Kidney (tissue), 14 donors: Measurements from ENCODE around the gene KCNA10. TPM values are rescaled to one million over a fixed set of nuclear protein-coding genes. Genes with fewer than 3 reads are reported as not detected.

Experiments
- DNase-seq, 5 donors: peaks; one replicate each; pipeline ENCODE4 v3.0.0-alpha.2; 2013 to 2020
- FAIRE-seq: peaks from 2 replicates; lab custom pipeline; 2012; peaks lifted over from hg19 to GRCh38; lab: Jason Lieb, UNC
- H3K27ac ChIP-seq, 2 donors: one replicate each; pipeline ENCODE4 v1.7.0; 2013; ENCODE audit warnings: low read depth in 2 of 2, low read length in 2 of 2, inconsistent platforms in 1 of 2
- H3K27me3 ChIP-seq: one replicate; pipeline ENCODE4 v1.7.1; 2013; ENCODE audit warnings: low read length, inconsistent platforms; ENCODE audit not compliant: control insufficient read depth, insufficient read depth
- H3K36me3 ChIP-seq, 3 donors: one replicate each; pipeline versions ENCODE4 v1.7.0 to v1.7.1; 2013; ENCODE audit warnings: low read length in 3 of 3, control low read depth in 1 of 3, inconsistent platforms in 1 of 3; ENCODE audit not compliant: insufficient read depth in 3 of 3, control insufficient read depth in 2 of 3
- H3K4me1 ChIP-seq, 3 donors: one replicate each; pipeline versions ENCODE4 v1.7.0 to v1.7.1; 2013; ENCODE audit warnings: low read length in 3 of 3, inconsistent platforms in 1 of 3, low read depth in 1 of 3; ENCODE audit not compliant: control insufficient read depth in 2 of 3, insufficient read depth in 2 of 3
- H3K4me3 ChIP-seq, 3 donors: one replicate each; pipeline versions ENCODE4 v1.7.0 to v1.8.1; 2013; ENCODE audit warnings: low read length in 3 of 3, control low read depth in 1 of 3, inconsistent platforms in 1 of 3
- H3K9ac ChIP-seq, 3 donors: one replicate each; pipeline versions ENCODE4 v1.7.0 to v1.7.1; 2013; ENCODE audit warnings: low read length in 3 of 3, control low read depth in 1 of 3, inconsistent platforms in 1 of 3
- H3K9me3 ChIP-seq, 3 donors: one replicate each; pipeline versions ENCODE4 v1.7.0 to v1.7.1; 2013; ENCODE audit warnings: low read length in 3 of 3, control low read depth in 1 of 3, inconsistent platforms in 1 of 3; ENCODE audit not compliant: control insufficient read depth in 2 of 3, insufficient read depth in 1 of 3
- intact Hi-C: fragments of 100-400 bp; cut with DNase I; formaldehyde crosslinking; loops from one replicate; pipeline ENCODE4 v1.11.1; 2022
- polyA plus RNA-seq: library from polyadenylated mRNA; stranded (reverse); fragments of 350-450 nt; fragmentation: Illumina TruSeq; extraction: RNeasy Lipid Tissue Mini Kit (QIAGEN cat#74804); gene quantifications from one replicate; pipeline ENCODE4 v1.2.3, GENCODE V29; 2014; ENCODE audit warnings: low read depth, low replicate concordance; ENCODE audit not compliant: insufficient read depth
- total RNA-seq: library from RNA; stranded (reverse); fragmentation: NEBNext Ultra II Directional; extraction: Animal tissue kit (Norgen Biotek cat#: 25700); gene quantifications from one replicate; pipeline ENCODE4 v1.2.1, GENCODE V29; 2021
- TF ChIP-seq, protein P1 (sequence below): IDR thresholded peaks from 3 replicates; pipeline ENCODE4 v1.5.1; 2012; ENCODE audit warnings: mild to moderate bottlenecking, moderate library complexity, borderline replicate concordance; ENCODE audit not compliant: insufficient read depth; ENCODE audit errors: extremely low read depth
- donor health status: control.
- donor health status: control.
- donor health status: control.
- donor health status: control.
- donor health status: control.
- donor health status: DM: yes; HTN: yes; CAD: no.
- donor health status: Normal renal cell carcinoma (clear cell type).

KCNA10 gene
- total and polyA plus RNA-seq, 2 donors from 2014 or later = not detected

DNA sequence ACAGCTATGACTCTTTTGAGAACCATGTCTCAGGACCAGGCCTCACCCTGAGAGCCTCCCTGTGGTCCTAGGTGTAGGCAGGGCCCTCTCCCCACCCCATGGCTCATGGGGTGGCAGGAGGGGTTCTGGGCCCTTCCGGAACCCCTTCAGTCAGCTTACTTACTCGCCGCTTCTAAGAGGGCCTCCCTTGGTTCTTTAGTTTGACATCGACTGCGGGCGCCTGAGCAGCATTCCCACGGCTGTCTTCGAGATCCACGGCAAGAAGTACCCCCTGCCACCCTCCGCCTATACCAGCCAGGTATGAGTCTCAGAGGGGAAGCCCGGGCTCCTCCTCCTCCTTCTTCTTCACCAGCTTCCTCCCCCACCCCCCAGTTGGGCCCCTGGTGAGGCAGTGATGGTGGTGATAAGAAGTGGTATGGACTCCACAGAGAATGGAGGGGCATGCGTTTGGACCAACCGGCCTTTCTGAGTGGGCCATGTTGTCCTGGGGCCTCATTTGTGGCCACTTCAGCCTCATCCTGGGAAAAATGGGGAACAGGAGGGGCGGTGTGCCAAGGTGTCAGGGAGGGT is 28.9 kb downstream of the KCNA10 start:
- Histone ChIP-seq H3K4me1 (no peaks in the 10 kb centered on the region), H3K27me3 (no peaks in the 10 kb centered on the region), H3K27ac (no peak overlapping the region), H3K9ac (no peak overlapping the region), H3K4me3 (no peak overlapping the region), H3K9me3 (no peaks in the 10 kb centered on the region), H3K36me3 (no peaks in the 10 kb centered on the region)
- TF ChIP-seq, protein P1, sequence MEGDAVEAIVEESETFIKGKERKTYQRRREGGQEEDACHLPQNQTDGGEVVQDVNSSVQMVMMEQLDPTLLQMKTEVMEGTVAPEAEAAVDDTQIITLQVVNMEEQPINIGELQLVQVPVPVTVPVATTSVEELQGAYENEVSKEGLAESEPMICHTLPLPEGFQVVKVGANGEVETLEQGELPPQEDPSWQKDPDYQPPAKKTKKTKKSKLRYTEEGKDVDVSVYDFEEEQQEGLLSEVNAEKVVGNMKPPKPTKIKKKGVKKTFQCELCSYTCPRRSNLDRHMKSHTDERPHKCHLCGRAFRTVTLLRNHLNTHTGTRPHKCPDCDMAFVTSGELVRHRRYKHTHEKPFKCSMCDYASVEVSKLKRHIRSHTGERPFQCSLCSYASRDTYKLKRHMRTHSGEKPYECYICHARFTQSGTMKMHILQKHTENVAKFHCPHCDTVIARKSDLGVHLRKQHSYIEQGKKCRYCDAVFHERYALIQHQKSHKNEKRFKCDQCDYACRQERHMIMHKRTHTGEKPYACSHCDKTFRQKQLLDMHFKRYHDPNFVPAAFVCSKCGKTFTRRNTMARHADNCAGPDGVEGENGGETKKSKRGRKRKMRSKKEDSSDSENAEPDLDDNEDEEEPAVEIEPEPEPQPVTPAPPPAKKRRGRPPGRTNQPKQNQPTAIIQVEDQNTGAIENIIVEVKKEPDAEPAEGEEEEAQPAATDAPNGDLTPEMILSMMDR = no peak
- DNase-seq (peak in 1 of 5 donors; percentile 39), FAIRE-seq (no peak)
- intact Hi-C loops = no loop called here

DNA sequence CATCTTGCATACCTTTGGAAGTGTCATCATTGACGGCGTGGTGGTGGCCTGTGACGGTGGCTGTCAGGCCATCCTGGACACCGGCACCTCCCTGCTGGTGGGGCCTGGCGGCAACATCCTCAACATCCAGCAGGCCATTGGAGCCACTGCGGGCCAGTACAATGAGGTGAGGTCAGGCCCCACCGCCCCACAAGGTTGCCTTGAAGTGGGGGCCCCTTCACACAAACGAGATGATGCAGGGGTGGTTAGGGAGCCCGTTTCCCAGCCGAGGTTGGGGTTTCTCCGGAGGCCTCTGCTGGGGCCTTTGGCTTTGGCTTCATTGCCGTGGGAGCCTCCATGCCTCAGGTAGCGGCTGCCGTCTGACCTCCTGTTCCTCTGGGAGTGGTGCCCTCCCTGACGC is 29.6 kb downstream of the KCNA10 start:
- H3K4me1 ChIP-seq = no peaks in the 10 kb centered on the region
- intact Hi-C loops = no loop called here
- H3K36me3 ChIP-seq = no peaks in the 10 kb centered on the region
- no peak overlapping the region for H3K27ac ChIP-seq
- TF ChIP-seq, protein P1 = no peak
- DNase-seq = peak in 1 of 5 donors; percentile 54
- H3K9me3 ChIP-seq = no peaks in the 10 kb centered on the region
- H3K9ac ChIP-seq = no peak overlapping the region
- H3K4me3 ChIP-seq = no peak overlapping the region
- FAIRE-seq = no peak
- H3K27me3 ChIP-seq = no peaks in the 10 kb centered on the region

DNA sequence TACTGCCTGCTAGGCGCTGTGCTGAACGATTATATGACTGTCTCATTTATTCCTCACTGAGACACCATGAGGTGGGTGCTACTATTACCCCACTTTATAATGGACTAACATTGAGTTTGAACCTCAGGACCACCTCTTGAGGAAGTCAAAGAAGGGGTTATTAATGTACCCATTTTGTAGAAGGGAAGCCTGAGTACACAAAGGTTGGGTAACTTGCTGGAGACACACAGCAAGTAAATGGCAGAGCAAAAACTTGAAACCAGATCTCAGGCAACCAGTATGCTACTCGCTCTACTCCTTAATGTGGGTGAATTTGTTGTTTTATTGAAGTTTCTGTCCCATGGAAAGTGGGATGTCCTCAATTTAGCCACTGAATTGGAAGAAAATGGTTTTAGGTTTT is 30.1 kb downstream of the KCNA10 start:
- TF ChIP-seq, protein P1 = no peak
- FAIRE-seq = no peak
- intact Hi-C loops = no loop called here
- no peak overlapping the region for H3K9ac ChIP-seq
- H3K27me3 ChIP-seq = no peaks in the 10 kb centered on the region
- H3K4me3 ChIP-seq = no peak overlapping the region
- no peak for DNase-seq
- no peaks in the 10 kb centered on the region for H3K36me3 ChIP-seq
- no peaks in the 10 kb centered on the region for H3K4me1 ChIP-seq
- H3K9me3 ChIP-seq = no peaks in the 10 kb centered on the region
- H3K27ac ChIP-seq = no peak overlapping the region

DNA sequence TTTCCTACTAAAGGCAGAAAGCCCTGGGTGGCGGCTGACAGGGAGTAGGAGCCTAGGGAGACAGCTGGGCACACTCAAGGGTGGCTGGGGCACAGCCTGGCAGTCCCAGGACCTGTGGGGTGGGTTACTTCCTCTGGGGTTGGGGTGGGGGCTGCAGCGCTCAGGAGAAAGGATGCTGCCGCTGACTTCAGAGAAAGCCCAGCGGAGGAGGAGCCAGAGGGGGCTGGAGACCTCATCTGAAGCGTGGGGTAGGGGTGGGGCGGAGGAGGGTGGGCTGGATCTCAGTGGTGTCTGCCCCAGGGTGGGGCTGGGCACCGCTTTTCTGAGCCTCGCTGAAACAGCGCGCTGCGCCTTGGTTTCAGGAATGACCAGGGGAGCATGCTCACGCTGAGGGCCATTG is 30.8 kb downstream of the KCNA10 start:
- H3K4me1 ChIP-seq = no peaks in the 10 kb centered on the region
- H3K27me3 ChIP-seq = no peaks in the 10 kb centered on the region
- H3K4me3 ChIP-seq = no peak overlapping the region
- no peak overlapping the region for H3K9ac ChIP-seq
- intact Hi-C loops = no loop called here
- no peak overlapping the region for H3K27ac ChIP-seq
- peak in 1 of 5 donors; percentile 64 for DNase-seq
- TF ChIP-seq, protein P1 = no peak
- H3K9me3 ChIP-seq = no peaks in the 10 kb centered on the region
- FAIRE-seq = no peak
- no peaks in the 10 kb centered on the region for H3K36me3 ChIP-seq
